HUES48 (cell line): Measurements from ENCODE around the gene MYADM.

ENCODE experiments used
- H3K27ac ChIP-seq: one replicate; pipeline ENCODE4 v1.7.0; 2013; ENCODE audit warnings: low read depth, low read length, inconsistent platforms
- H3K27me3 ChIP-seq: 2 replicates; pipeline ENCODE4 v1.6.1; 2013; ENCODE audit warnings: mild to moderate bottlenecking, low read length; ENCODE audit not compliant: control insufficient read depth, insufficient read depth
- H3K36me3 ChIP-seq: 2 replicates; pipeline ENCODE4 v1.6.1; 2013; ENCODE audit warnings: low read length; ENCODE audit not compliant: control insufficient read depth, insufficient read depth
- H3K4me1 ChIP-seq: 2 replicates; pipeline ENCODE4 v1.6.1; 2013; ENCODE audit warnings: mild to moderate bottlenecking, low read length; ENCODE audit not compliant: control insufficient read depth, insufficient read depth
- H3K4me3 ChIP-seq: 2 replicates; pipeline ENCODE4 v1.5.1; 2013; ENCODE audit warnings: mild to moderate bottlenecking, low read depth, low read length
- H3K9ac ChIP-seq: 2 replicates; pipeline ENCODE4 v1.6.1; 2013; ENCODE audit warnings: mild to moderate bottlenecking, low read depth, low read length, moderate library complexity
- H3K9me3 ChIP-seq: 2 replicates; pipeline ENCODE4 v1.6.1; 2013; ENCODE audit warnings: low read length; ENCODE audit not compliant: control insufficient read depth, insufficient read depth

MYADM gene

DNA sequence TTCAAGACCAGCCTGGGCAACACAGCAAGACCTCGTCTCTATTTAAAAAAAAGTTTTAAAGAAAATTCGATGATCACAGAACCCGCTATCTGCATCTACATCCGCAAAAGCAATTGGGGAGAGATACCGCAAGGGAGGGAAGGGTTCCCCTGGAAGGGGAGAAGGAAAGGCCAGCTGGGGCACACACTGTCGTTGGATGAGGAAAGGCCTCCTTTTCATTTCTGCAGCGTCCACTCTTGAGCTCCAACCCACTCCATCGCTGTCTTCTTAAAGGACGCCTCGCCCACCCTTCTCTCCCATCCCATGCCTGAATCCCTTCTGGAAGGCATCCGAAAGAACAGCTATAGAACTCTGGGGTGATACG is 11.1 kb downstream of the MYADM start:
- H3K9ac ChIP-seq: no peak overlapping the region
- H3K27me3 ChIP-seq: peaks cover 29% of the 10 kb centered on the region
- no peaks in the 10 kb centered on the region for H3K9me3 ChIP-seq
- H3K4me1 ChIP-seq: peaks cover 19% of the 10 kb centered on the region
- H3K36me3 ChIP-seq: peaks cover 22% of the 10 kb centered on the region
- H3K4me3 ChIP-seq: peak overlapping the region; percentile 73
- H3K27ac ChIP-seq: peak overlapping the region; percentile 59

DNA sequence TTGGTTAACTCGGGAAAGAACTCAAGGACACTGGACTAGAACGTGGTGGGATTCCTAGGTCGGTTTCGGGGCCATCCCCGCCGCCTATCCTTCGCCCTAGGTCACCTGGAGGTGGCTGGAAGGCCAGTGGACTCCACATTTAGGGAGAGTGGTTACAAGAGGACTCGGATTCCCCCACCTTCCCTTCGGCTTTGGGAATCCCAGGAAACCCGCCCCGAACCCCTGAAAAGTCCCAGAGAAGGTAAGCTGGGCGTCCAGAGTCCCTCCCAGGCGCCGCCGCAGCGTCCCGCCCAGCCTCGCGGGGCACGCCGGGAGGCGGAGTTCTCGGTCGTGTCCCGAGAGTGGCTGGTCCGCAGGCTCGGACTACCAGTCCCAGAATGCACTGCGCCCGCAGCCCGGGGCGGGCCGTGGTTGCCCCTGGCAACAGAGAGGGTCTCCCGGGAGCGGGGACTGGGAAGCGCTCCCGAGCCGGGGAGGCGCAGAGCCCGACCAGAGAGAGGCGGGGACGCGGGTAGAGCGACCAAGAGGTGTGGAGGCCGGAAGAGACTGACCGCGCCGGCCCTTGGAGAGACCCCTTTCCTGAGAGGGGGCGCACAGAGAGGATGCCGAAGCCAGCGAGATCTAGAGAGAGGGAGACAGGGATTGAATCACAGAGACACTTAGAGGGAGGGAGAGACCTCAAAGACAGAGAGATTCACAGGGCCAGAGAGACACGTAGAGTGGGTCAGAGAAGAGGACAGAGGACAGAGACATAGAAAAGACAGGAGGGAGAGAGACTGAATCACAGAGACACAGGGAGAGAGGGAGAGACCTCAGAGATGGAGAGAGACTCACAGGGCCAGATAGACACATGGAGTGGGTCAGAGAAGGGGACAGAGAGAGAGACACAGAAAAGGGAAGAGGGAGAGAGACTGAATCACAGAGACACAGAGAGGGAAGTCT is 11.7 kb downstream of the MYADM start:
- peaks cover 16% of the 10 kb centered on the region for H3K36me3 ChIP-seq
- no peaks in the 10 kb centered on the region for H3K9me3 ChIP-seq
- peak overlapping the region; percentile 59 for H3K27ac ChIP-seq
- H3K27me3 ChIP-seq: peaks cover 33% of the 10 kb centered on the region
- no peak overlapping the region; the same call in 1 of the 2 replicates for H3K9ac ChIP-seq
- H3K4me1 ChIP-seq: peaks cover 22% of the 10 kb centered on the region
- peak overlapping the region; percentile 73 for H3K4me3 ChIP-seq

DNA sequence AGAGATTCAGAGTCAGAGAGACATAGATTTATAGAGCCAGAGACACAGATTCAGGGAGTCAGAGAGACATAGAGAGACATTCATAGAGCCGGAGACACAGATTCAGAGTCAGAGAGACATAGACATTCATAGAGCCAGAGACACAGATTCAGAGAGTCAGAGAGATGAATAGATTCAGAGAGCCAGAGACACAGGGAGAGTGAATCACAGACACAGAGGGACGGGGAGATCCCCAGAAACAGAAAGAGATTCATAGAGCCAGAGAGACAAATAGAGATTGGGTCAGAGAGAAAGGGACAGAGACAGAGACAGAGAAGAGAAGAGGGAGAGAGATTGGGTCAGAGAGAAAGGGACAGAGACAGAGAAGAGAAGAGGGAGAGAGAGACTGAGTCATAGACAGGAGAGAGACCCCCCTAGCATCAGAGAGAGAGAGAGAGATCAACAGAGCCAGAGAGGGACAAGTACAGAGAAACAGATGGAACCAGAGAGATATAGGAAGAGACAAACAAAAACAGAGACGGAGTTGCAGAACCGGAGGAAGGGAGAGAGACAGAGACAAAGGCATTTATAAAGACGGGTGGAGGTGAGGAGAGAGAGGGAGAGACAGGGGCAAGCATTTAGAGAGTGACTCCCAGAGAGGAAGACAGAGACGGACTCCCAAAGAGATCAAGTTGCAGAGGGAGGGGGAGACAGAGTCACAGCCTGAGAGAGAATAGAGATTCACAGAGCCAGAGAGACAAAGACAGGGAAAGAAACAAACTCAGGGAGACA is 13.2 kb downstream of the MYADM start:
- peaks cover 2% of the 10 kb centered on the region for H3K36me3 ChIP-seq
- no peaks in the 10 kb centered on the region for H3K9me3 ChIP-seq
- no peak overlapping the region for H3K27ac ChIP-seq
- H3K4me3 ChIP-seq: peak overlapping the region; percentile 70
- peaks cover 39% of the 10 kb centered on the region for H3K27me3 ChIP-seq
- H3K4me1 ChIP-seq: peaks cover 22% of the 10 kb centered on the region
- no peak overlapping the region for H3K9ac ChIP-seq

DNA sequence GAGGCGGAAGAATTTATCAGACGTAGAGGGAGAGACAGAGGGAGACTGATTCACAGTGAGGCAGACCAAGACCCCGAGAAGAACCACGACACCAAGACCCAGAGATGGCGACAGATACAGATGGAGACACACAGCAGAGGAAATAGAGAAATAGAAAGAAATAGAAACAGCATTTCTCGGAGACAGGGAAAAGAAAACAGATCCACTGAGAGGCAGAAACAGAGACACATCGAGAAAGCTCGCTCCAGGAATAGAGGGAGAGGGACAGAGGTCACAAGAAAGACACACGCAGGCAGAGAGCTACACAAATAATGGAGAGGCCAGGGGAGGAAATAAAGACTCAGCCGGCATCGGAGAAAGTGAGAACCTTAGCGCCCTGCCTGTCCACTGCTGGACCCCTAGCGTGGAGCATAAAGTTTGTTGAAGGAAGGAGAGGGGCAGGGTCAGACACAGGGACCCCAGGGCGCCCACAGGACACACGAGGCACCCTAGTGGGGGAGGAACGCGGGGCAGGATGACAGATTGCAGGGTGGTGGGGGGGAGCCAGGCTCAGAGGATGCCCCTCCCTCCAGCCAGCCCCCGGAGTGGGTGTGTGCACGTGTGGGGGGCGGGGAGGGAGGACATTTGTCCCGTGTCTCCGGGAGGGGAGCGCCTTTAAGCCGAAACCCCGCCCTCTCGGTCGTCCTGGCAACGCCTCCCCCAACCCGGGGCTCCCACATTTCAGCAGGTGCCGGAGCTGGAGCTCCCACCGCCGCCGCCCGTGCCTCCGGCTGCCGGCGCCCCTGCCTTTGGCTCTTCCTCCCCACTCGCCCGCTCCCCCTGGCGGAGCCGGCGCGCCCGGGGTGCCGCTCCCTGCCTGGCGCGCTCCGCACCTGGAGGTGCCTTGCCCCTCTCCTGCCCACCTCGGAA is 14.1 kb downstream of the MYADM start, which contains the start of gene PRKCG:
Gene PRKCG, plus strand, starts transcription at position 716 of the 909 bp plus-strand sequence. CDS start 298 bp downstream, outside the sequence.
- H3K27me3 ChIP-seq: peaks cover 39% of the 10 kb centered on the region
- no peak within 1 kb of the TSS for H3K27ac ChIP-seq
- no peaks in the 10 kb centered on the region for H3K9me3 ChIP-seq
- H3K9ac ChIP-seq: 0 out of 2 replicates have a peak within 1 kb of the TSS, but pooled peaks have one; percentile 40
- peak within 1 kb of the TSS; percentile 70 for H3K4me3 ChIP-seq
- peaks cover 22% of the 10 kb centered on the region for H3K4me1 ChIP-seq
- H3K36me3 ChIP-seq: no peaks in the 10 kb centered on the region

DNA sequence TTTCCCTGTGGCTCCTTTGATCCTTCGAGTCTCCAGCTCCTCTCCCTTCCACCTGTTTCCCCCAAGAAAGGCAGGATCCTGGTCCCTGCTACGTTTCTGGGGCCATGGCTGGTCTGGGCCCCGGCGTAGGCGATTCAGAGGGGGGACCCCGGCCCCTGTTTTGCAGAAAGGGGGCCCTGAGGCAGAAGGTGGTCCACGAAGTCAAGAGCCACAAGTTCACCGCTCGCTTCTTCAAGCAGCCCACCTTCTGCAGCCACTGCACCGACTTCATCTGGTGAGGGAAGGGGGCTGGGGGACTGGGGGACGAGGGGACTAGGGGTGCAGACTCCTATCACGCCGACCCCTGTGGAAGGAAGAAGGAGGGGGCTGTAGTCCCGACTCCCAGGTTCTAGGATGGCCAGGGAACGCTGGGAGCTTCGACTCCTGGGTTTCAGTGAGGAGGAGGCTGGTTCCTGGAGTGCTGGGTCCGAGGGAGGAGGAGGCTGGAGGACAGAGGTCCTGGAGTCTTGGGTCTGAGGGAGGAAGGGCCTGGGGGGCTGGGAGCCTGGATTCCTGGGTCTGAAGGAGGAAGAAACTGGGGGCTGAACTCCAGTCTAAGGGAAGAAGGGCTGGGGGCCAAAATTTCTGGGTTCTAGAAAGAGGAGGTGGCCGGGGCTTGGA is 14.8 kb downstream of the MYADM start:
- no peaks in the 10 kb centered on the region for H3K36me3 ChIP-seq
- peaks cover 22% of the 10 kb centered on the region for H3K4me1 ChIP-seq
- peak overlapping the region; percentile 70 for H3K4me3 ChIP-seq
- 0 out of 2 replicates have a peak overlapping the region, but pooled peaks have one; percentile 40 for H3K9ac ChIP-seq
- H3K27me3 ChIP-seq: peaks cover 39% of the 10 kb centered on the region
- no peaks in the 10 kb centered on the region for H3K9me3 ChIP-seq
- H3K27ac ChIP-seq: no peak overlapping the region

DNA sequence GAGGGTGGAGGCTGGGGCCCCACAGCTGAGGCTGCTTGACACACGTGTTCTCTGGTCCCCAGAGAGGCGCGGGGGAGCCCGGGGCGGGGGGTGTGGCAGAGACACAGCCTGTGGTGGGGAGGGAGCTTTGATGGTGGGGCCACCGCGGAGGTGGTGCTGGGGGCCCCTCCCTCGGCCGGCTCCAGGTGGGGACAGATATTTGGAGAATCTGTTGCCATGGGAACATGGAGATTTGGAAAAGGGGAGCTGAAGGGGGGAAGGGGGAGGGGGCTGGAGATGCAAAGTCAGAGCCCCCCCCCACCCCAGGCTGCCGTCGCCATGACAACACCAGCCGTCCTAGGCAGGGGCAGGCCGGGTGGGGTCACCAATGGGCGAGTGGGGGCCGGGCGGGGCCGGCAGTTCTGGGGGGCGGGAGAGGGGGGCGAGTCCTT is 15.6 kb downstream of the MYADM start:
- peaks cover 22% of the 10 kb centered on the region for H3K4me1 ChIP-seq
- no peaks in the 10 kb centered on the region for H3K9me3 ChIP-seq
- peaks cover 39% of the 10 kb centered on the region for H3K27me3 ChIP-seq
- no peak overlapping the region for H3K27ac ChIP-seq
- H3K36me3 ChIP-seq: no peaks in the 10 kb centered on the region
- peak overlapping the region; percentile 70 for H3K4me3 ChIP-seq
- H3K9ac ChIP-seq: no peak overlapping the region

DNA sequence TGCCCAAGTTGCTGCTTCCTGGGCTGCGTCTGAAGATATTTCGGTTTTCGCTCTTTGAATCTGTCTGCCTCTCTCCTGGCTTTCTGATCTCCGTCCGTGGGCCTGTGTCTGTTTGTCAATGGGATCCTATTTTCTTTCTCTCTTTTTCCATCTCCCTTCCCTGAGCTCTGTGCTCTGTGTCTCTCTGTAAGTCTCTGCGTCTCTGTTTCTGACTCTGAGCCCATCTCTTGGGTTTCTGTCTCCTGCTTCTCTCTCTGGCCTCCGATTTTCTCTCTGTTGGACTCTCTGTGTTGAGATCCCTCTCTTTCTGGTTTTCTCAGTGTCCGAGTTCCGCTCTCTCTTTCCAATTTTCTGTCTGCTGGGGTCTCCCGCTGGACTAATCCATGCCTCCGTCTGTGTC is 16.1 kb downstream of the MYADM start:
- peaks cover 39% of the 10 kb centered on the region for H3K27me3 ChIP-seq
- peak overlapping the region; percentile 54 for H3K4me3 ChIP-seq
- no peaks in the 10 kb centered on the region for H3K9me3 ChIP-seq

DNA sequence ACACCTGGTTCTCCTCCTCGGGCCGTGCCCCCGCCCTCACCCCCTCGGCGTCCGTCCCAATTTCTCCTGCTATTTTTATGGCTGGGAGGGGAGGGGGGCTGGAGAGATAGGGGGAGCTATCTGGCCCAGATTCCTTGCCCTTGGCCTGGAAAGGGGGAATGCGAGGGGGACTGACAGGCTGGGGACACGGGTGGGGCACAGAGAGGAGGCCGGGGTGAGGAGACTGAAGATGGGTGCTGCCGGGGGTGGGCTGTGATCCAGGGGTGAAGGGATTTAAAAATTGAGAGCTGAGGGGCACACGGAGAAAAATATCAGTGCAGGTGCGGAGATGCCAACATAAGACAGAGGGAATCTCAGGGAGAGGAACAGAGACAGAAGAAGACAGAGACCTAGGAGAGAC is 16.6 kb downstream of the MYADM start:
- Histone ChIP-seq H3K4me3 (no peak overlapping the region), H3K9ac (no peak overlapping the region), H3K27me3 (peaks cover 39% of the 10 kb centered on the region), H3K27ac (no peak overlapping the region), H3K4me1 (peaks cover 25% of the 10 kb centered on the region), H3K36me3 (no peaks in the 10 kb centered on the region), H3K9me3 (no peaks in the 10 kb centered on the region)

More for the DNA sequence above, 16.1 kb downstream of the MYADM start:
- Histone ChIP-seq H3K36me3 (no peaks in the 10 kb centered on the region), H3K27ac (no peak overlapping the region), H3K4me1 (peaks cover 22% of the 10 kb centered on the region), H3K9ac (no peak overlapping the region)

DNA sequence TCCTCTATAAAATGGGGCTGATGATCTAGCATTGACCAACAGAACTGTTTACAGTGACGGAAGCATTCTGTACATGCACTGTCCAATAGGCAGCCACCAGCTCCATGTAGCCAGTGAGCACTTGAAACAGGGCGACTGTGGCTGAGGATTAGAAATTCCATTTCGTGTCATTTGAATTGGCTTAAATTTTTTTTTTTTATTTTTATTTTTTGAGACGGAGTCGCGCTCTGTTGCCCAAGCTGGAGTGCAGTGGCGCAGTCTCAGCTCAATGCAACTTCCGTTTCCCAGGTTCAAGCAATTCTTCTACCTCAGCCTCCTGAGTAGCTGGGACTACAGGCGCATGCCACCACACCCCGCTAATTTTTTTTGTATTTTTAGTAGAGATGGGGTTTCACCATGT is 17.4 kb downstream of the MYADM start:
- H3K9me3 ChIP-seq: no peaks in the 10 kb centered on the region
- no peak overlapping the region for H3K4me3 ChIP-seq
- no peak overlapping the region for H3K9ac ChIP-seq
- H3K27ac ChIP-seq: no peak overlapping the region
- no peaks in the 10 kb centered on the region for H3K36me3 ChIP-seq
- peaks cover 23% of the 10 kb centered on the region for H3K4me1 ChIP-seq
- peaks cover 35% of the 10 kb centered on the region for H3K27me3 ChIP-seq
